Glutamatergic neuron (in vitro differentiated cells): Measurements from ENCODE around the gene CELF2. TPM values are rescaled to one million over a fixed set of nuclear protein-coding genes. Genes with fewer than 3 reads are reported as not detected.
"Not testable (repeated sequence)": the region's sequence is repeated elsewhere in the genome, so short reads cannot be mapped to it uniquely, and the experiment has no call there.

Experiments used
- DNase-seq: peaks from one replicate; pipeline ENCODE4 v3.0.0; 2022
- H3K27ac Mint-ChIP-seq: one replicate; pipeline ENCODE4 v1.8.0; 2020; ENCODE audit warnings: mild to moderate bottlenecking, mixed read lengths, inconsistent platforms; ENCODE audit not compliant: unreplicated experiment
- H3K27me3 Mint-ChIP-seq: one replicate; pipeline ENCODE4 v1.8.0; 2020; ENCODE audit warnings: mild to moderate bottlenecking, moderate library complexity, mixed read lengths, inconsistent platforms; ENCODE audit not compliant: unreplicated experiment
- H3K36me3 Mint-ChIP-seq: one replicate; pipeline ENCODE4 v1.8.0; 2020; ENCODE audit warnings: mild to moderate bottlenecking, mixed read lengths, inconsistent platforms; ENCODE audit not compliant: unreplicated experiment
- H3K4me1 Mint-ChIP-seq: one replicate; pipeline ENCODE4 v1.8.0; 2020; ENCODE audit warnings: mild to moderate bottlenecking, low read depth, mixed read lengths, inconsistent platforms; ENCODE audit not compliant: unreplicated experiment
- H3K4me3 Mint-ChIP-seq: one replicate; pipeline ENCODE4 v1.8.0; 2020; ENCODE audit warnings: mild to moderate bottlenecking, mixed read lengths, inconsistent platforms; ENCODE audit not compliant: unreplicated experiment
- H3K9me3 Mint-ChIP-seq: one replicate; pipeline ENCODE4 v1.8.0; 2020; ENCODE audit warnings: mild to moderate bottlenecking, moderate library complexity, mixed read lengths, inconsistent platforms; ENCODE audit not compliant: unreplicated experiment
- CTCF ChIP-seq: fragments of 200-600 bp; sonication (generic); IDR thresholded peaks from one replicate; pipeline ENCODE4 v1.5.0; 2021; ENCODE audit not compliant: partially characterized antibody, unreplicated experiment
- total RNA-seq: library from RNA; stranded (reverse); fragmentation: NEBNext Ultra II Directional; extraction: Animal tissue kit (Norgen Biotek cat#: 25700); gene quantifications from one replicate; pipeline ENCODE4 v1.2.1, GENCODE V29; 2021; ENCODE audit not compliant: unreplicated experiment

CELF2 gene
- total RNA-seq, 1 donor from 2014 or later: 47.4 TPM

GRCh38 chr10:11116361-11116760 is 98.7 kb downstream of the CELF2 start:
- H3K4me3 Mint-ChIP-seq: no peak overlapping the region
- H3K4me1 Mint-ChIP-seq: peaks cover 15% of the 10 kb centered on the region
- peaks cover 2% of the 10 kb centered on the region for H3K27me3 Mint-ChIP-seq
- no peak overlapping the region for H3K27ac Mint-ChIP-seq
- no peak for TF ChIP-seq CTCF
- no peaks in the 10 kb centered on the region for H3K36me3 Mint-ChIP-seq
- H3K9me3 Mint-ChIP-seq: no peaks in the 10 kb centered on the region
- no peak for DNase-seq

GRCh38 chr10:11116817-11117216 is 99.1 kb downstream of the CELF2 start:
- Mint-ChIP-seq H3K4me1 (peaks cover 11% of the 10 kb centered on the region), H3K27ac (no peak overlapping the region), H3K4me3 (no peak overlapping the region), H3K9me3 (no peaks in the 10 kb centered on the region), H3K36me3 (no peaks in the 10 kb centered on the region), H3K27me3 (no peaks in the 10 kb centered on the region)
- no peak for DNase-seq
- no peak for TF ChIP-seq CTCF

- Mint-ChIP-seq H3K4me1 (peaks cover 10% of the 10 kb centered on the region), H3K4me3 (no peak overlapping the region), H3K27me3 (peaks cover 4% of the 10 kb centered on the region), H3K27ac (no peak overlapping the region), H3K9me3 (no peaks in the 10 kb centered on the region), H3K36me3 (no peaks in the 10 kb centered on the region)
- no peak for DNase-seq
- TF ChIP-seq CTCF: no peak
Observed at GRCh38 chr10:11118686-11119085, 101.0 kb downstream of the CELF2 start.

- no peak for TF ChIP-seq CTCF
- Mint-ChIP-seq H3K4me3 (no peak overlapping the region), H3K27ac (no peak overlapping the region), H3K36me3 (no peaks in the 10 kb centered on the region), H3K9me3 (no peaks in the 10 kb centered on the region), H3K27me3 (peaks cover 4% of the 10 kb centered on the region), H3K4me1 (peaks cover 16% of the 10 kb centered on the region)
- DNase-seq: no peak
Observed at GRCh38 chr10:11119843-11120242, 102.2 kb downstream of the CELF2 start.

GRCh38 chr10:11120711-11121110 is 103.0 kb downstream of the CELF2 start:
- Mint-ChIP-seq H3K9me3 (no peaks in the 10 kb centered on the region), H3K36me3 (no peaks in the 10 kb centered on the region), H3K4me1 (peaks cover 20% of the 10 kb centered on the region), H3K27me3 (peaks cover 4% of the 10 kb centered on the region), H3K27ac (no peak overlapping the region), H3K4me3 (no peak overlapping the region)
- no peak for DNase-seq
- no peak for TF ChIP-seq CTCF

GRCh38 chr10:11123892-11124291 is 106.2 kb downstream of the CELF2 start:
- H3K27me3 Mint-ChIP-seq, DNase-seq, H3K36me3 Mint-ChIP-seq, H3K27ac Mint-ChIP-seq, H3K9me3 Mint-ChIP-seq, H3K4me3 Mint-ChIP-seq: not testable (repeated sequence)
- peaks cover 20% of the 10 kb centered on the region for H3K4me1 Mint-ChIP-seq
